Inflammatory macrophage treated with lipopolysaccharide for 1 hour (primary cell): Measurements from ENCODE around the gene CCDC97.

Experiments used
- DNase-seq, 2 donors: peaks; one replicate each; pipeline ENCODE4 v3.0.0-alpha.2; 2020 to 2022

CCDC97 gene

GRCh38 chr19:41299046-41299754 lies 10.8 kb upstream of the CCDC97 start:
- DNase-seq = no peak

GRCh38 chr19:41299755-41300089 lies 10.2 kb upstream of the CCDC97 start:
- no peak for DNase-seq

- no peak for DNase-seq
Measured at GRCh38 chr19:41300555-41300954, 9.4 kb upstream of the CCDC97 start.

GRCh38 chr19:41302624-41303351 lies 7.2 kb upstream of the CCDC97 start:
- peak in 1 of 2 donors; percentile 38 for DNase-seq

- DNase-seq = no peak
Measured at GRCh38 chr19:41303954-41304353, 6.0 kb upstream of the CCDC97 start.

GRCh38 chr19:41304706-41305483 lies 5.1 kb upstream of the CCDC97 start:
- DNase-seq = no peak

- DNase-seq = no peak
Measured at GRCh38 chr19:41305927-41306793, 3.8 kb upstream of the CCDC97 start.

GRCh38 chr19:41307090-41307875 lies 2.7 kb upstream of the CCDC97 start:
- DNase-seq = peak in 1 of 2 donors; percentile 30

GRCh38 chr19:41307954-41308449 lies 2.0 kb upstream of the CCDC97 start:
- no peak for DNase-seq

GRCh38 chr19:41308450-41309179 lies 1.4 kb upstream of the CCDC97 start:
- DNase-seq = peak; percentile 82 to 100

- peak in 1 of 2 donors; percentile 23 for DNase-seq
Measured at GRCh38 chr19:41309180-41310032, 566 bp upstream of the CCDC97 start.

- no peak for DNase-seq
Measured at GRCh38 chr19:41311072-41311471, 1.1 kb downstream of the CCDC97 start.

- DNase-seq = no peak
Measured at GRCh38 chr19:41311613-41312012, 1.6 kb downstream of the CCDC97 start.

GRCh38 chr19:41316306-41316920 lies 6.4 kb downstream of the CCDC97 start:
- no peak for DNase-seq

GRCh38 chr19:41318696-41319499 lies 8.9 kb downstream of the CCDC97 start:
- no peak for DNase-seq

- DNase-seq = no peak
Measured at GRCh38 chr19:41319500-41320184, 9.7 kb downstream of the CCDC97 start.

GRCh38 chr19:41320185-41320518 lies 10.2 kb downstream of the CCDC97 start:
- DNase-seq = no peak

GRCh38 chr19:41320568-41320967 lies 10.6 kb downstream of the CCDC97 start:
- DNase-seq = no peak
